ENCODE results near the gene COBLL1. TPM values are rescaled to one million over a fixed set of nuclear protein-coding genes. Genes with fewer than 3 reads are reported as not detected.

COBLL1 gene
- total RNA-seq, 2 experiments from 2014 or later = 0.53 TPM; not detected in 1

GRCh38 chr2:164757934-164758695 is 83.5 kb downstream of the COBLL1 start:
- intact Hi-C loops (cut with DNase I, micrococcal nuclease) = no loop called here
- H3K27me3 ChIP-seq (ENCODE audit: control insufficient read depth in 1 of 2, insufficient read depth in 2 of 2, low read length in 2 of 2) = no peaks in the 10 kb centered on the region
- Mint-ChIP-seq H3K27ac (no peak overlapping the region), H3K9me3 (no peaks in the 10 kb centered on the region), H3K4me3 (no peak overlapping the region), H3K36me3 (ENCODE audit: low read depth) (no peaks in the 10 kb centered on the region), H3K27me3 (no peaks in the 10 kb centered on the region), H3K4me1 (ENCODE audit: low read depth) (no peaks in the 10 kb centered on the region)
- H3K27ac ChIP-seq (ENCODE audit: low read depth in 1 of 2, low read length in 2 of 2) = no peak overlapping the region
- no peaks in the 10 kb centered on the region for H3K36me3 ChIP-seq (ENCODE audit: insufficient read depth, low read length)
- no peaks in the 10 kb centered on the region for H3K4me1 ChIP-seq (ENCODE audit: insufficient read depth, low read length)
- ChIA-PET CTCF (no interaction called here), POLR2A (no interaction called here)
- peaks cover 0 to 4% of the 10 kb centered on the region in 2 experiments for H3K9me3 ChIP-seq (ENCODE audit: control insufficient read depth in 1 of 2, insufficient read depth in 1 of 2, low read length in 2 of 2)
- ATAC-seq (ENCODE audit: poor library complexity) (no peak), DNase-seq (no peak)
- no peak for TF ChIP-seq CTCF (IDR thresholded peaks at IDR 0.05)
- H3K4me3 ChIP-seq (ENCODE audit: low read length) = no peak overlapping the region

GRCh38 chr2:164756773-164757172 is 84.8 kb downstream of the COBLL1 start:
- Mint-ChIP-seq H3K9me3 (no peaks in the 10 kb centered on the region), H3K36me3 (ENCODE audit: low read depth) (no peaks in the 10 kb centered on the region), H3K27ac (no peak overlapping the region), H3K27me3 (no peaks in the 10 kb centered on the region), H3K4me3 (no peak overlapping the region), H3K4me1 (ENCODE audit: low read depth) (no peaks in the 10 kb centered on the region)
- H3K4me1 ChIP-seq (ENCODE audit: insufficient read depth, low read length) = no peaks in the 10 kb centered on the region
- H3K9me3 ChIP-seq (ENCODE audit: control insufficient read depth in 1 of 2, insufficient read depth in 1 of 2, low read length in 2 of 2) = no peaks in the 10 kb centered on the region
- TF ChIP-seq CTCF (IDR thresholded peaks at IDR 0.05) = no peak
- DNase-seq (no peak), ATAC-seq (ENCODE audit: poor library complexity) (no peak)
- no peaks in the 10 kb centered on the region for H3K36me3 ChIP-seq (ENCODE audit: insufficient read depth, low read length)
- no peaks in the 10 kb centered on the region for H3K27me3 ChIP-seq (ENCODE audit: control insufficient read depth in 1 of 2, insufficient read depth in 2 of 2, low read length in 2 of 2)
- CTCF ChIA-PET = no interaction called here
- H3K27ac ChIP-seq (ENCODE audit: low read depth in 1 of 2, low read length in 2 of 2) = no peak overlapping the region
- intact Hi-C loops (cut with DNase I, micrococcal nuclease) = no loop called here
- POLR2A ChIA-PET = no interaction called here
- H3K4me3 ChIP-seq (ENCODE audit: low read length) = no peak overlapping the region

- no peak overlapping the region for H3K27ac Mint-ChIP-seq
- POLR2A ChIA-PET = no interaction called here
- H3K4me3 ChIP-seq (ENCODE audit: low read length) = no peak overlapping the region
- intact Hi-C loops (cut with DNase I, micrococcal nuclease) = no loop called here
- ATAC-seq (ENCODE audit: poor library complexity) (no peak), DNase-seq (no peak)
- no peaks in the 10 kb centered on the region for H3K9me3 ChIP-seq (ENCODE audit: control insufficient read depth in 1 of 2, insufficient read depth in 1 of 2, low read length in 2 of 2)
- H3K27me3 Mint-ChIP-seq = no peaks in the 10 kb centered on the region
- no peaks in the 10 kb centered on the region for H3K36me3 Mint-ChIP-seq (ENCODE audit: low read depth)
- no peak for TF ChIP-seq CTCF (IDR thresholded peaks at IDR 0.05)
- H3K36me3 ChIP-seq (ENCODE audit: insufficient read depth, low read length) = no peaks in the 10 kb centered on the region
- H3K27ac ChIP-seq (ENCODE audit: low read depth in 1 of 2, low read length in 2 of 2) = no peak overlapping the region
- H3K4me1 ChIP-seq (ENCODE audit: insufficient read depth, low read length) = no peaks in the 10 kb centered on the region
- H3K9me3 Mint-ChIP-seq = no peaks in the 10 kb centered on the region
- H3K4me3 Mint-ChIP-seq = no peak overlapping the region
- H3K27me3 ChIP-seq (ENCODE audit: control insufficient read depth in 1 of 2, insufficient read depth in 2 of 2, low read length in 2 of 2) = no peaks in the 10 kb centered on the region
- no peaks in the 10 kb centered on the region for H3K4me1 Mint-ChIP-seq (ENCODE audit: low read depth)
- CTCF ChIA-PET = no interaction called here
Observed at GRCh38 chr2:164755952-164756351, 85.7 kb downstream of the COBLL1 start.

Data from CD4-positive, alpha-beta T cell (primary cell).